IMR-90 (cell line): ENCODE measurements around the gene CBX3. TPM values are rescaled to one million over a fixed set of nuclear protein-coding genes. Genes with fewer than 3 reads are reported as not detected.

Source experiments
- ATAC-seq: fragments of 200-7000 bp; cut with Tn5 transposase; 2 replicates; pipeline ENCODE4 v1.9.1; 2020; ENCODE audit warnings: low read depth, mild to moderate bottlenecking, moderate library complexity
- BruUV-seq: library from RNA; stranded (reverse); fragments of 400-500 nt; replicated peaks from 2 replicates; lab custom pipeline; 2021; lab: Mats Ljungman, UMichigan
- CTCF ChIA-PET: fragments of 300-600 bp; formaldehyde crosslinking; extraction: SDS; loops from one replicate; lab custom pipeline; 2021; ENCODE audit warnings: antibody characterized with exemption; lab: Yijun Ruan, JAX
- POLR2A ChIA-PET: fragments of 300-600 bp; sonication (Branson Sonifier 250); formaldehyde crosslinking; loops from one replicate; lab custom pipeline; 2022; ENCODE audit warnings: antibody characterized with exemption; ENCODE audit not compliant: unreplicated experiment; lab: Charles Lee
- DNase-seq: peaks from one replicate; pipeline ENCODE4 v3.0.0; 2013
- H2AFZ ChIP-seq: replicated peaks from 2 replicates; pipeline ENCODE3; 2013; ENCODE audit warnings: low read length, mild to moderate bottlenecking; ENCODE audit not compliant: poor library complexity
- H2AK5ac ChIP-seq: 2 replicates; pipeline ENCODE4 v1.6.1; 2013; ENCODE audit warnings: low read depth, low read length, inconsistent platforms
- H2AK9ac ChIP-seq: replicated peaks from 2 replicates; pipeline ENCODE3; 2013; ENCODE audit warnings: mild to moderate bottlenecking, low read depth, low read length, moderate library complexity; ENCODE audit not compliant: poor library complexity
- H2BK120ac ChIP-seq: 2 replicates; pipeline ENCODE4 v1.6.1; 2013; ENCODE audit warnings: low read depth, low read length, inconsistent platforms
- H2BK15ac ChIP-seq: 3 replicates; pipeline ENCODE4 v1.6.1; 2013; ENCODE audit warnings: low read depth, low read length, inconsistent platforms
- H2BK20ac ChIP-seq: 2 replicates; pipeline ENCODE4 v1.6.1; 2013; ENCODE audit warnings: low read depth, mild to moderate bottlenecking, inconsistent platforms, low read length, moderate library complexity
- H2BK5ac ChIP-seq: 2 replicates; pipeline ENCODE4 v1.6.1; 2013; ENCODE audit warnings: mild to moderate bottlenecking, low read depth, low read length, inconsistent platforms; ENCODE audit not compliant: poor library complexity, severe bottlenecking
- H3K14ac ChIP-seq: replicated peaks from 2 replicates; pipeline ENCODE4 v1.6.1; 2013; ENCODE audit warnings: low read depth, low read length, inconsistent platforms
- H3K18ac ChIP-seq: 2 replicates; pipeline ENCODE4 v1.6.1; 2013; ENCODE audit warnings: low read depth, low read length, control low read depth
- H3K23ac ChIP-seq: 2 replicates; pipeline ENCODE4 v1.6.1; 2013; ENCODE audit warnings: low read depth, low read length, inconsistent platforms
- H3K27ac ChIP-seq: 2 replicates; pipeline ENCODE4 v1.5.1; 2013; ENCODE audit warnings: mild to moderate bottlenecking, control low read depth, low read length; ENCODE audit not compliant: insufficient read depth
- H3K27me3 ChIP-seq: 2 replicates; pipeline ENCODE4 v1.6.1; 2013; ENCODE audit warnings: low read length; ENCODE audit not compliant: control insufficient read depth, insufficient read depth
- H3K36me3 ChIP-seq: 2 replicates; pipeline ENCODE4 v1.6.1; 2013; ENCODE audit warnings: low read length, mixed read lengths; ENCODE audit not compliant: control insufficient read depth, insufficient read depth
- H3K4ac ChIP-seq: 2 replicates; pipeline ENCODE4 v1.6.1; 2013; ENCODE audit warnings: low read depth, low read length, inconsistent platforms
- H3K4me1 ChIP-seq: 2 replicates; pipeline ENCODE4 v1.6.1; 2013; ENCODE audit warnings: low read length, mixed read lengths; ENCODE audit not compliant: control insufficient read depth, insufficient read depth
- H3K4me2 ChIP-seq: 2 replicates; pipeline ENCODE4 v1.6.1; 2013; ENCODE audit warnings: low read depth, mild to moderate bottlenecking, control low read depth, low read length, moderate library complexity
- H3K4me3 ChIP-seq: 2 replicates; pipeline ENCODE4 v1.5.1; 2013; ENCODE audit warnings: low read depth, mild to moderate bottlenecking, control low read depth, low read length, moderate library complexity; ENCODE audit not compliant: insufficient read depth
- H3K56ac ChIP-seq: 2 replicates; pipeline ENCODE4 v1.6.1; 2013; ENCODE audit warnings: low read length, inconsistent platforms; ENCODE audit not compliant: insufficient read depth; ENCODE audit errors: extremely low read depth
- H3K79me1 ChIP-seq, 2 experiments: 2 replicates each; pipeline ENCODE4 v1.6.1; 2013; ENCODE audit warnings: low read length in 2 of 2, inconsistent platforms in 1 of 2, low read depth in 1 of 2
- H3K9ac ChIP-seq: 2 replicates; pipeline ENCODE4 v1.6.1; 2013; ENCODE audit warnings: low read depth, low read length, control low read depth
- H3K9me1 ChIP-seq: 2 replicates; pipeline ENCODE4 v1.6.1; 2013; ENCODE audit warnings: low read length, inconsistent platforms; ENCODE audit not compliant: insufficient read depth
- H3K9me3 ChIP-seq: 2 replicates; pipeline ENCODE4 v1.6.1; 2013; ENCODE audit warnings: low read length; ENCODE audit not compliant: control insufficient read depth, insufficient read depth
- H4K20me1 ChIP-seq: 2 replicates; pipeline ENCODE4 v1.6.1; 2013; ENCODE audit warnings: low read length, inconsistent platforms; ENCODE audit not compliant: insufficient read depth
- H4K5ac ChIP-seq: 2 replicates; pipeline ENCODE4 v1.6.1; 2013; ENCODE audit warnings: mild to moderate bottlenecking, low read depth, low read length, control low read depth
- H4K8ac ChIP-seq, 2 experiments: 2 replicates each; pipeline ENCODE4 v1.6.1; 2013; ENCODE audit warnings: low read depth in 2 of 2, low read length in 2 of 2, control low read depth in 1 of 2, inconsistent platforms in 1 of 2
- H4K91ac ChIP-seq: 2 replicates; pipeline ENCODE4 v1.6.1; 2013; ENCODE audit warnings: low read depth, low read length, inconsistent platforms; ENCODE audit not compliant: insufficient read depth
- BHLHE40 ChIP-seq: fragments of 150-350 bp; IDR thresholded peaks from 2 replicates; pipeline ENCODE4 v1.6.1; 2016; ENCODE audit warnings: mild to moderate bottlenecking, low read depth, low read length
- CEBPB ChIP-seq: IDR thresholded peaks from 2 replicates; pipeline ENCODE4 v1.6.1; 2012; ENCODE audit warnings: low read depth, low read length, improper control_type of control experiment
- CHD1 ChIP-seq: IDR thresholded peaks from 2 replicates; pipeline ENCODE4 v1.6.1; 2012; ENCODE audit warnings: low read depth, low read length, improper control_type of control experiment
- ELK1 ChIP-seq: fragments of 150-350 bp; IDR thresholded peaks from 2 replicates; pipeline ENCODE4 v1.6.1; 2016; ENCODE audit warnings: low read depth, mild to moderate bottlenecking, low read length, moderate library complexity, borderline replicate concordance
- FOS ChIP-seq: fragments of 150-350 bp; IDR thresholded peaks from 2 replicates; pipeline ENCODE4 v1.6.1; 2016; ENCODE audit warnings: low read depth, low read length
- MAFK ChIP-seq: IDR thresholded peaks from 2 replicates; pipeline ENCODE4 v1.6.1; 2012; ENCODE audit warnings: low read depth, low read length, improper control_type of control experiment
- MAZ ChIP-seq: IDR thresholded peaks from 2 replicates; pipeline ENCODE4 v1.6.1; 2012; ENCODE audit warnings: low read depth, mild to moderate bottlenecking, low read length, improper control_type of control experiment, moderate library complexity, borderline replicate concordance
- MXI1 ChIP-seq: IDR thresholded peaks from 2 replicates; pipeline ENCODE4 v1.6.1; 2012; ENCODE audit warnings: low read depth, mild to moderate bottlenecking, low read length, moderate library complexity, borderline replicate concordance
- NFE2L2 ChIP-seq: fragments of 150-350 bp; IDR thresholded peaks from 2 replicates; pipeline ENCODE4 v1.6.1; 2016; ENCODE audit warnings: low read depth, mild to moderate bottlenecking, low read length
- POLR2A ChIP-seq: IDR thresholded peaks from 2 replicates; pipeline ENCODE4 v1.6.1; 2012; ENCODE audit warnings: mild to moderate bottlenecking, low read depth, low read length
- RAD21 ChIP-seq: IDR thresholded peaks from 2 replicates; pipeline ENCODE4 v1.6.1; 2012; ENCODE audit warnings: low read length, improper control_type of control experiment
- RCOR1 ChIP-seq: IDR thresholded peaks from 2 replicates; pipeline ENCODE4 v1.6.1; 2012; ENCODE audit warnings: mild to moderate bottlenecking, low read length, improper control_type of control experiment; ENCODE audit not compliant: insufficient replicate concordance
- RFX5 ChIP-seq: IDR thresholded peaks from 2 replicates; pipeline ENCODE4 v1.8.0; 2012; ENCODE audit warnings: low read depth, mild to moderate bottlenecking, low read length, moderate library complexity
- SMC3 ChIP-seq: fragments of 150-350 bp; IDR thresholded peaks from 2 replicates; pipeline ENCODE4 v1.6.1; 2016; ENCODE audit warnings: low read depth, mild to moderate bottlenecking, antibody characterized with exemption, low read length, moderate library complexity
- USF2 ChIP-seq: fragments of 150-350 bp; IDR thresholded peaks from 2 replicates; pipeline ENCODE4 v1.6.1; 2017; ENCODE audit warnings: mild to moderate bottlenecking, antibody characterized with exemption, low read length, low read depth
- WGBS, 2 experiments: methylation state at CpG; one replicate each; pipeline versions ENCODE4 v1.1.5 to v1.1.7; 2013; ENCODE audit warnings: missing lambda C conversion rate in 2 of 2; ENCODE audit not compliant: insufficient read length in 1 of 2; ENCODE audit errors: extremely low coverage in 2 of 2; 5-methylcytosine and 5-hydroxymethylcytosine counted together
- dilution Hi-C: fragments of 300-500 bp; cut with HindIII; formaldehyde crosslinking; loops from one replicate; pipeline ENCODE4 v1.14.3; 2018; ENCODE audit warnings: low sequenced_read_pairs; ENCODE audit not compliant: unreplicated experiment
- in situ Hi-C: fragments of 300-500 bp; cut with MboI; formaldehyde crosslinking; loops from 3 replicates; pipeline ENCODE4 v1.14.3; 2019; ENCODE audit warnings: low sequenced_read_pairs, inconsistent platforms, mixed read lengths
- intact Hi-C: fragments of 100-400 bp; cut with micrococcal nuclease; formaldehyde crosslinking; loops from 2 replicates; pipeline ENCODE4 v1.10.0; 2022
- polyA plus RNA-seq, 3 experiments: library from polyadenylated mRNA; depleted of rRNA; stranded (reverse); fragments of >200 nt; gene quantifications; 2 replicates each; pipeline ENCODE4 v1.2.3, GENCODE V29; 2012; ENCODE audit warnings: low replicate concordance in 1 of 3
- total RNA-seq: library from RNA; depleted of rRNA; stranded (reverse); fragments of >200 nt; gene quantifications from 2 replicates; pipeline ENCODE4 v1.2.3, GENCODE V29; 2012

Gene CBX3
- total and polyA plus RNA-seq, 2 of the 4 experiments (the other 2 are of a cell fraction) = 38.2 to 76.5 TPM

- peaks cover 5% of the 10 kb centered on the region for H3K4me1 ChIP-seq
- peak overlapping the region; percentile 16; the same call in 1 of the 2 replicates for H3K23ac ChIP-seq
- peak overlapping the region; percentile 42; the same call in 1 of the 2 replicates for H3K9ac ChIP-seq
- H3K56ac ChIP-seq = no peak overlapping the region; the same call in 1 of the 2 replicates
- H3K4me3 ChIP-seq = peak overlapping the region; percentile 81
- DNase-seq = no peak
- H3K14ac ChIP-seq = no peak overlapping the region
- ChIA-PET CTCF (interaction anchor here (0.6 to 2.7 kb wide), 8 partner anchors 8 to 1548 kb away, joined by 3 to 12 read pairs (median 5); no protein-coding TSS in a partner anchor), POLR2A (interaction anchor here (0.9 kb wide), 1 partner anchor 10 kb away, joined by 3 read pairs; no protein-coding TSS in a partner anchor)
- H4K8ac ChIP-seq = no peak overlapping the region
- no peak overlapping the region for H2BK120ac ChIP-seq
- H3K9me3 ChIP-seq = no peaks in the 10 kb centered on the region
- no peak overlapping the region for H2AFZ ChIP-seq
- H4K5ac ChIP-seq = no peak overlapping the region
- no peaks in the 10 kb centered on the region for H3K9me1 ChIP-seq
- peaks cover 13 to 22% of the 10 kb centered on the region in 2 experiments; a peak in 3 of 4 replicates for H3K79me1 ChIP-seq
- no peak for ATAC-seq
- no peak overlapping the region for H2AK9ac ChIP-seq
- H2BK20ac ChIP-seq = no peak overlapping the region
- in situ Hi-C loops = loop anchor here (10.0 kb wide), 2 partner anchors 907 to 947 kb away; partner anchors contain the start of genes HOXA2, HOXA5 and HOXA6
- H2AK5ac ChIP-seq = no peak overlapping the region
- H3K4me2 ChIP-seq = peak overlapping the region; percentile 88
- H4K20me1 ChIP-seq = peaks cover 83% of the 10 kb centered on the region
- H3K18ac ChIP-seq = no peak overlapping the region
- H4K91ac ChIP-seq = no peak overlapping the region
- intact Hi-C loops = loop anchor here (1.0 to 5.0 kb wide), 4 partner anchors 41 to 305 kb away; no protein-coding TSS in a partner anchor
- H2BK5ac ChIP-seq = peak overlapping the region; percentile 12
- H3K4ac ChIP-seq = no peak overlapping the region
- no peaks in the 10 kb centered on the region for H3K27me3 ChIP-seq
- H3K27ac ChIP-seq = no peak overlapping the region
- 0% methylated on average over 1 of the region's 5 CpGs; no CpG with 5 or more reads in 1 of the 2 experiments for whole genome bisulfite sequencing, 2 experiments
- H2BK15ac ChIP-seq = no peak overlapping the region
- dilution Hi-C loops = no loop called here
- peaks cover 35% of the 10 kb centered on the region for H3K36me3 ChIP-seq
- TSS peak; percentile 61 for BruUV-seq
- TF ChIP-seq FOS (no peak), MAFK (no peak), NFE2L2 (no peak), USF2 (no peak), MXI1 (no peak), RAD21 (no peak), MAZ (no peak), BHLHE40 (no peak), SMC3 (no peak), CHD1 (no peak), RFX5 (no peak), CEBPB (no peak), POLR2A (no peak), RCOR1 (no peak), ELK1 (no peak)
Measured at GRCh38 chr7:26197153-26198115, 4.1 kb upstream of the CBX3 start.
